ENCODE measurements around the gene RPUSD1.

RPUSD1 gene

DNA sequence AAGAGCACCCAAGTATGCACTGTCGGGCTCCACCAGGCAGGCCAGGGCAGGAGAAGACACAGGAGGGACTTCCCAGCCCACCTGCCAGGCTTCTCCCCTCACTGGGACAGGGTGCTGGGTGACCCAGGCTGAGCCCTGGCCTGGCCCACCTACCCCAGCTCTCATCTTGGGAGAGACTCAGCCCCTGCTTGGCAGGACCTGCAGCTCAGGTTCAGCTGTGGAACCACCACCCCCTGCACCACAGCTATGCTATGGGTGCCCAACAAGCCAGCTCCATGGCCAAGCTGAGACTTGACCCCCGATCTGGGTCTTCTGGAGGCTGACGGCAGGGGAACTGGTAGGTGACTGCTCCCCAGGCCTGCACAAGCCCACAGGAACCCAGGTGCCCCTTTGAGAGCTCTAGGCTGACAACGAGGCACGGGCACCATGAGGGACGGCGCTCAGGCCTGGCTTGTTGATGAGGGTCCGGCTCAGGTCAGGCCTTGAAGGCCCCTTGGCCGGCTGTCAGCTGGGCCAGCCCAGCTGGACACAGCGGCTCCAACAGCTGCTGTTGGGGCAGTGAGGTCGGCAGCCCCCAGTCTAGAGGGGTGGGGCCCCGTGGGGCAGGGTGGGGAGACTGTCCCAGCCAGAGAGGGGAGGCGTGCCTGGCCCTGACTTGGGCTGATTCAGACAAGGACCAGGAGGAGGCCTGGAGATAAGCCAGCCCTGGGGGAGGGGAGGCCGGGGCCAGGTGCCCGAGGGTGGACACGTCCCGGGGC lies 4.6 kb downstream of the RPUSD1 start:
- 83% methylated on average over 13 of the region's 17 CpGs for WGBS (ENCODE audit: insufficient coverage)
- ChIA-PET POLR2A (no interaction called here), CTCF (interaction anchor here (0.7 to 8.1 kb wide), 7 partner anchors 13 to 72 kb away, joined by 3 to 104 read pairs (median 8); partner anchors contain the start of gene METRN)

GRCh38 chr16:782766-783403 lies 5.3 kb downstream of the RPUSD1 start:
- no peak overlapping the region for H3K4me3 ChIP-seq (ENCODE audit: control insufficient read depth in 1 of 7, extremely low read depth in 1 of 7, insufficient read depth in 4 of 7, low read depth in 2 of 7, low read length in 6 of 7)
- POLR2A ChIA-PET, result no interaction called here
- DNase-seq, result no peak
- H3K4me1 ChIP-seq (ENCODE audit: control extremely low read depth in 1 of 4, control insufficient read depth in 4 of 4, insufficient read depth in 4 of 4, low read length in 3 of 4), result peaks cover 0 to 22% (median 17%) of the 10 kb centered on the region in 4 experiments
- peaks cover 0 to 18% (median 2%) of the 10 kb centered on the region in 5 experiments for H3K27me3 ChIP-seq (replicated peaks in 2 of 5; ENCODE audit: control insufficient read depth in 4 of 5, insufficient read depth in 5 of 5, low read length in 4 of 5)
- peaks cover 0 to 22% (median 10%) of the 10 kb centered on the region in 4 experiments for H3K36me3 ChIP-seq (ENCODE audit: control insufficient read depth in 4 of 4, insufficient read depth in 4 of 4, low read length in 3 of 4)
- CTCF ChIA-PET, result interaction anchor here (0.9 to 8.1 kb wide), 6 partner anchors 12 to 80 kb away, joined by 3 to 104 read pairs (median 4); partner anchors contain the start of genes CIAO3 and METRN
- 85% methylated on average over 29 of the region's 36 CpGs for WGBS (ENCODE audit: insufficient coverage)
- no peak overlapping the region for H3K27ac ChIP-seq (ENCODE audit: insufficient read depth in 1 of 2, low read depth in 1 of 2, low read length in 2 of 2, poor library complexity in 1 of 2, severe bottlenecking in 2 of 2)
- no peaks in the 10 kb centered on the region for H3K9me3 ChIP-seq (ENCODE audit: control extremely low read depth in 1 of 5, control insufficient read depth in 4 of 5, insufficient read depth in 2 of 5, low read depth in 1 of 5, low read length in 4 of 5)

More for the DNA sequence above, 4.6 kb downstream of the RPUSD1 start:
- Histone ChIP-seq H3K9me3 (ENCODE audit: control extremely low read depth in 1 of 5, control insufficient read depth in 4 of 5, insufficient read depth in 2 of 5, low read depth in 1 of 5, low read length in 4 of 5) (no peaks in the 10 kb centered on the region), H3K36me3 (ENCODE audit: control insufficient read depth in 4 of 4, insufficient read depth in 4 of 4, low read length in 3 of 4) (peaks cover 0 to 22% (median 10%) of the 10 kb centered on the region in 4 experiments), H3K4me3 (ENCODE audit: control insufficient read depth in 1 of 7, extremely low read depth in 1 of 7, insufficient read depth in 4 of 7, low read depth in 2 of 7, low read length in 6 of 7) (no peak overlapping the region), H3K27ac (ENCODE audit: insufficient read depth in 1 of 2, low read depth in 1 of 2, low read length in 2 of 2, poor library complexity in 1 of 2, severe bottlenecking in 2 of 2) (no peak overlapping the region), H3K27me3 (replicated peaks in 2 of 5; ENCODE audit: control insufficient read depth in 4 of 5, insufficient read depth in 5 of 5, low read length in 4 of 5) (peaks cover 0 to 13% (median 0%) of the 10 kb centered on the region in 5 experiments), H3K4me1 (ENCODE audit: control extremely low read depth in 1 of 4, control insufficient read depth in 4 of 4, insufficient read depth in 4 of 4, low read length in 3 of 4) (peaks cover 0 to 22% (median 15%) of the 10 kb centered on the region in 4 experiments)
- no peak for DNase-seq

- no peak for DNase-seq
- 81% methylated on average over 6 of the region's 6 CpGs for WGBS (ENCODE audit: insufficient coverage)
- CTCF ChIA-PET, result interaction anchor here (0.9 to 1.6 kb wide), 3 partner anchors 33 to 80 kb away, joined by 3 to 5 read pairs (median 4); partner anchors contain the start of gene CIAO3
- no peak overlapping the region for H3K27ac ChIP-seq (ENCODE audit: insufficient read depth in 1 of 2, low read depth in 1 of 2, low read length in 2 of 2, poor library complexity in 1 of 2, severe bottlenecking in 2 of 2)
- H3K27me3 ChIP-seq (replicated peaks in 2 of 5; ENCODE audit: control insufficient read depth in 4 of 5, insufficient read depth in 5 of 5, low read length in 4 of 5), result peaks cover 0 to 18% (median 3%) of the 10 kb centered on the region in 5 experiments
- H3K9me3 ChIP-seq (ENCODE audit: control extremely low read depth in 1 of 5, control insufficient read depth in 4 of 5, insufficient read depth in 2 of 5, low read depth in 1 of 5, low read length in 4 of 5), result no peaks in the 10 kb centered on the region
- no peak overlapping the region for H3K4me3 ChIP-seq (ENCODE audit: control insufficient read depth in 1 of 7, extremely low read depth in 1 of 7, insufficient read depth in 4 of 7, low read depth in 2 of 7, low read length in 6 of 7)
- peaks cover 0 to 22% (median 10%) of the 10 kb centered on the region in 4 experiments for H3K36me3 ChIP-seq (ENCODE audit: control insufficient read depth in 4 of 4, insufficient read depth in 4 of 4, low read length in 3 of 4)
- POLR2A ChIA-PET, result no interaction called here
- peaks cover 0 to 18% (median 14%) of the 10 kb centered on the region in 4 experiments for H3K4me1 ChIP-seq (ENCODE audit: control extremely low read depth in 1 of 4, control insufficient read depth in 4 of 4, insufficient read depth in 4 of 4, low read length in 3 of 4)
Observed at GRCh38 chr16:782258-782657, 5.9 kb downstream of the RPUSD1 start.

DNA sequence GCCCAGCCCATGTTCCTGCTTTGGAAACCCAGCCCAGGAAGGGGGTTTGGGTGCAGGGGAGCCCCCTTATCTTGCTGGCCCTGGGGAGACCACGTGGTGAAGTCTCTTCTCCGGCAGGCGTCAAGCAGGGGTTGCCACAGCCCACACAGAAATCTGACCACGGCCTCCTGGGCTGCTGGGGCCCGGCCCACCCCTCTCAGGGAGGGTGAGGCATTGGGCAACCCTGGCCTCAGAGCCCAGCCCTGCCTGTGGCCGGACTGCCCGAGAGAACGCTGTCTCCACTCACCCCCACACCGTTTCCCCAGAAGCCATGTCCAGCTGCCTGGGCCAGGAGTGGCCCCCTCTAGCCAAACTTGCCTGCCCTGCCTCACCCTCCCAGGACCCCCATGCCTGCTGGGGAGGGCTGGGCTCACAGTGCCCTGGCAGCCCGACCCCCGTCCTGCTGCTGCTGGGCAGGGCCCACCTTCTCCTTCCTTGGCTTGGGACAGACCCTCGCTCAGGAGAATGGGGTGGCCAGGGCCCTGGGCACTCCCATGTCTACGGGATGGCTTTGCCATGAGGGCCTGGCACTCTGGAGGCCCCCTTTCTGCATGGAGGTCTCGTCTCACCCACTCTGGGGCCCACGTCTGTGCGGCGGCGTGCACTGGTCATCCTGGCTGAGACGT lies 6.7 kb downstream of the RPUSD1 start:
- POLR2A ChIA-PET, result no interaction called here
- H3K9me3 ChIP-seq (ENCODE audit: control extremely low read depth in 1 of 5, control insufficient read depth in 4 of 5, insufficient read depth in 2 of 5, low read depth in 1 of 5, low read length in 4 of 5), result no peaks in the 10 kb centered on the region
- H3K4me3 ChIP-seq (ENCODE audit: control insufficient read depth in 1 of 7, extremely low read depth in 1 of 7, insufficient read depth in 4 of 7, low read depth in 2 of 7, low read length in 6 of 7), result no peak overlapping the region
- no peak overlapping the region for H3K27ac ChIP-seq (ENCODE audit: insufficient read depth in 1 of 2, low read depth in 1 of 2, low read length in 2 of 2, poor library complexity in 1 of 2, severe bottlenecking in 2 of 2)
- 75% methylated on average over 12 of the region's 19 CpGs for WGBS (ENCODE audit: insufficient coverage)
- H3K36me3 ChIP-seq (ENCODE audit: control insufficient read depth in 4 of 4, insufficient read depth in 4 of 4, low read length in 3 of 4), result peaks cover 0 to 19% (median 8%) of the 10 kb centered on the region in 4 experiments
- H3K4me1 ChIP-seq (ENCODE audit: control extremely low read depth in 1 of 4, control insufficient read depth in 4 of 4, insufficient read depth in 4 of 4, low read length in 3 of 4), result peaks cover 0 to 14% (median 10%) of the 10 kb centered on the region in 4 experiments
- peaks cover 0 to 18% (median 3%) of the 10 kb centered on the region in 5 experiments for H3K27me3 ChIP-seq (replicated peaks in 2 of 5; ENCODE audit: control insufficient read depth in 4 of 5, insufficient read depth in 5 of 5, low read length in 4 of 5)
- no peak for DNase-seq
- CTCF ChIA-PET, result interaction anchor here (0.9 to 1.6 kb wide), 4 partner anchors 33 to 79 kb away, joined by 3 to 5 read pairs (median 4); partner anchors contain the start of gene CIAO3

DNA sequence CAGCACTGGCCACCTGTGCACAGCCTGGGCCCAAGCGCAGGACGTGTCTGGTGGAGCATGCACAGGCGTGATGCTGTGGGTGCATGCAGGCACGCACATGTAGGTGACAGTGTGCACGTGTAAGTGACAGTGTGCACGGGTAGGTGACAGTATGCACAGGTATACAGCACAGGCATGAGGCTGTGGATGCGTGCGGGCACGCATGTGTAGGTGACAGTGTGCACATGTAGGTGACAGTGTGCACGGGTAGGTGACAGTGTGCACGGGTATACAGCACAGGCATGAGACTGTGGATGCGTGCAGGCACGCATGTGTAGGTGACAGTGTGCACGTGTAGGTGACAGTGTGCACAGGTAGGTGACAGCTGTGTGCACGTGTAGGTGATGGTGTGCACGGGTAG lies 7.9 kb downstream of the RPUSD1 start:
- Histone ChIP-seq H3K4me3 (ENCODE audit: control insufficient read depth in 1 of 7, extremely low read depth in 1 of 7, insufficient read depth in 4 of 7, low read depth in 2 of 7, low read length in 6 of 7) (no peak overlapping the region), H3K27ac (ENCODE audit: insufficient read depth in 1 of 2, low read depth in 1 of 2, low read length in 2 of 2, poor library complexity in 1 of 2, severe bottlenecking in 2 of 2) (no peak overlapping the region), H3K4me1 (ENCODE audit: control extremely low read depth in 1 of 4, control insufficient read depth in 4 of 4, insufficient read depth in 4 of 4, low read length in 3 of 4) (peaks cover 0 to 14% (median 7%) of the 10 kb centered on the region in 4 experiments), H3K36me3 (ENCODE audit: control insufficient read depth in 4 of 4, insufficient read depth in 4 of 4, low read length in 3 of 4) (peaks cover 0 to 9% (median 1%) of the 10 kb centered on the region in 4 experiments), H3K9me3 (ENCODE audit: control extremely low read depth in 1 of 5, control insufficient read depth in 4 of 5, insufficient read depth in 2 of 5, low read depth in 1 of 5, low read length in 4 of 5) (no peaks in the 10 kb centered on the region), H3K27me3 (replicated peaks in 2 of 5; ENCODE audit: control insufficient read depth in 4 of 5, insufficient read depth in 5 of 5, low read length in 4 of 5) (peaks cover 0 to 18% (median 3%) of the 10 kb centered on the region in 5 experiments)
- 96% methylated on average over 16 of the region's 16 CpGs for WGBS (ENCODE audit: insufficient coverage)
- ChIA-PET POLR2A (no interaction called here), CTCF (interaction anchor here (1.1 to 1.6 kb wide), 4 partner anchors 21 to 68 kb away, joined by 3 to 6 read pairs (median 4); no protein-coding TSS in a partner anchor)
- DNase-seq, result no peak

- WGBS (ENCODE audit: insufficient coverage), result 87% methylated on average over 7 of the region's 13 CpGs
- Histone ChIP-seq H3K9me3 (ENCODE audit: control extremely low read depth in 1 of 5, control insufficient read depth in 4 of 5, insufficient read depth in 2 of 5, low read depth in 1 of 5, low read length in 4 of 5) (no peaks in the 10 kb centered on the region), H3K27me3 (replicated peaks in 2 of 5; ENCODE audit: control insufficient read depth in 4 of 5, insufficient read depth in 5 of 5, low read length in 4 of 5) (peaks cover 0 to 18% (median 3%) of the 10 kb centered on the region in 5 experiments), H3K4me1 (ENCODE audit: control extremely low read depth in 1 of 4, control insufficient read depth in 4 of 4, insufficient read depth in 4 of 4, low read length in 3 of 4) (peaks cover 0 to 14% (median 6%) of the 10 kb centered on the region in 4 experiments), H3K27ac (ENCODE audit: insufficient read depth in 1 of 2, low read depth in 1 of 2, low read length in 2 of 2, poor library complexity in 1 of 2, severe bottlenecking in 2 of 2) (no peak overlapping the region), H3K4me3 (ENCODE audit: control insufficient read depth in 1 of 7, extremely low read depth in 1 of 7, insufficient read depth in 4 of 7, low read depth in 2 of 7, low read length in 6 of 7) (no peak overlapping the region), H3K36me3 (ENCODE audit: control insufficient read depth in 4 of 4, insufficient read depth in 4 of 4, low read length in 3 of 4) (peaks cover 0 to 1% (median 0%) of the 10 kb centered on the region in 4 experiments)
- ChIA-PET POLR2A (no interaction called here), CTCF (interaction anchor here (1.1 to 1.6 kb wide), 2 partner anchors 22 to 35 kb away, joined by 3 read pairs; no protein-coding TSS in a partner anchor)
- DNase-seq, result no peak
Observed at GRCh38 chr16:779561-779960, 8.6 kb downstream of the RPUSD1 start.

Data from common myeloid progenitor, CD34-positive (primary cell).